DMS 273 treated with DMSO at 0.1 percent for 48 hours (cell line): ENCODE data around the gene PRKG2.
"Not testable (repeated sequence)": the region's sequence is repeated elsewhere in the genome, so short reads cannot be mapped to it uniquely, and the experiment has no call there.

Experiments
- DNase-seq: peaks from one replicate; lab custom pipeline; 2025; lab: John Stamatoyannopoulos, UW

Gene PRKG2

GRCh38 chr4:81214881-81215868 is at the start of gene PRKG2:
PRKG2 (minus strand) TSS chr4:81215222; CDS start chr4:81205047, 10,175 bp downstream.
- DNase-seq, result no peak

DNA sequence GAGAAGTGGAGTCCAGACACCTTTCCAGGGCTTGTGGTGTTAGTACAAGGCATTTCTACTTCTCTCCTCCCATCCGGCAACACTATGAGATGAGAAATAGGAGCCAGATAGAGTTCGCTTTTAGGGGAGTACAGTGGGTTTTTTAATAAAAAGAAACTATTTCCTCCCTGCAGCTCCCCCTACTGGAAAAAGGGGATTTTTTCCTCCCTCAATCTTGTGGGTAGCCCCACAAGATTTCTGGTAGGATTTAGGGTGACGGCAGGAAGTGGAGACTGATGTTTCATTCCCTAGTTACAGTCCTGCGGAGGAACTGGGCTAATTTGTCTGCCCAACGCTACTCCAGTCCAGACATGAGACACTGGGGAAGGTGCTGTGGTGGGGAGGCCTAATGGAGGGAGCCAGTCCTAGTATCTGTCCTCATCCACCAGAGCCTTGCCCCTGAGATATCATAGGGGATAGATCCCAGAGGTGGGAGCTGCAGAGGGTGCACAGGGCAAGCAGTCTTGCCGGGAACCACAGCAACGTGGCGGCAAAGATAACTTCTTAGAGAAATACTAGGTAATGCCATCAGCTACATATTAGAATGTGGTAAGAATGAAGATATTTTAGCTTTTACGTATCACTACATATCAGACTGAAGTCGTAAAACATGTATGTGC is 45.5 kb upstream of the PRKG2 start:
- DNase-seq, result no peak

GRCh38 chr4:81258841-81259550 is 44.0 kb upstream of the PRKG2 start:
- no peak for DNase-seq

DNA sequence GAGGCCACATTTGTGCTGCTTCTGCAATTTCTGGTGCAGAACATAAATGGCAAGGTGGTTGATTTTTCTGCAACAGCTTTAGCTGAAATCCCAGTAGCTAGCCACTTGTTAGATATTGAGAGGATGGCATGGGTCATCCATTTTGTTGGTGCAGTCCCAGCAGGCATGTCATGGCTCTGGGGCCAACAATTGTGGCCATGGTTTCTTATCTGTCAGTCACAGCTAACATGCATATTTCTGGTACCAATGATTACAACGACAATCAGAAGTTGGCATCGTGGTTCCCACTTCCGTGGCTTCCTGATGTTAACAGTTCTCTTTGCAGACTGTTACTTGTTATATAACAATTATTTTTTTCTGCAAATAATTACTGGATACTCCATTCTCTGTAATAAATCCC is 42.8 kb upstream of the PRKG2 start:
- DNase-seq, result no peak

- no peak for DNase-seq
Measured at GRCh38 chr4:81257021-81257420, 42.0 kb upstream of the PRKG2 start.

- no peak for DNase-seq
Measured at GRCh38 chr4:81256059-81256970, 41.3 kb upstream of the PRKG2 start.

DNA sequence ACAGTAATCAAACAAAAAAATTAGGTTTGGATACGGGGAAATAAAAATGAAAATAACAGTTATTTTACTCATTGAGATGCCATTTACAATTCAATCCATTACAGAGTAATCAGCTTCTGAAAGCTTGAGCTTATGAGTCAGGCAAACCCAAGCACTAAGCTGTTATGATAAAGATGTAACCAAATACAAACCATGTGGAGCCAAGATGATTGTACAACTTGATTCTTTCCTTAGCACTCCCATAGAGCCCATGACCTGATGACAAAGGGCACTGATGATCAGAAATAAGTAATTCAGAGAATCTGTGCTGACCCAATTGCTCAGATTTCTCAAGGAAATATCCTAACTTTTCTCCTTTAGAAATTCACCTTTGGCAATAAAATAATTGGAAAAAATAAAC is 40.5 kb upstream of the PRKG2 start:
- no peak for DNase-seq

DNA sequence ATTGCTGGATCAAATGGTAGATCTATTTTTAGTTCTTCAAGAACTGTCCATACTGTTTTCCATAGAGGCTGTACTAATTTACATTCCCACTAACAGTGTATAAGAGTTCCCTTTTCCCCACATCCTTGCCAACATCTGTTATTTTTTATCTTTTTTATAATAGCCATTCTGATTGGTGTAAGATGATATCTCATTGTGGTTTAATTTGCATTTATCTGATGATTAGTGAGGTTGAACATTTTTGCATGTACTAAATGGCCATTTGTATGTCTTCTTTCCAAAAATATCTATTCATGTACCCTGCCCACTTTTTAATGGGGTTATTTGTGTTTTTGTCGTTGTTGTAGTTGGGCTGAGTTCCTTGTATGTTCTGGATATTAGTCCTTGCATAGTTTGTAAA is 35.4 kb upstream of the PRKG2 start:
- DNase-seq, result no peak

GRCh38 chr4:81245218-81246009 is 30.4 kb upstream of the PRKG2 start:
- no peak for DNase-seq

DNA sequence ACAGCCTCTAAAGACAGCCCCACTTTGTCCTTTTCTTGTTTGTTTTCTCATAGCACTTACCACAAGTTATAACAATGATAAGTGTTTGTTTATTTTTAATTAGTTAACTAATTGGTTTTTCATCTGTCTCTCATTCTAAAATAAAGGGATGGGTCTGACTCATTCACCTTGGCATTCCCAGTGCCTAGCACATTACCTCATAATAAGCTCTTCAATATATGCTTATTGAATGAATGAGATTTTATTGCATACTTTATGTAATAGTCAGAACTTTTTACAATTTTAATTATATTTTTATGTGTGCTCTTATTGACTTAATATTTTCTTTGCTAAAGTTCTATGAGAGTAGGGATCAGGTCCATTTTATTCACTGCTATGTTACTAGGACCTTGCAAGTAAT is 22.8 kb upstream of the PRKG2 start:
- no peak for DNase-seq

DNA sequence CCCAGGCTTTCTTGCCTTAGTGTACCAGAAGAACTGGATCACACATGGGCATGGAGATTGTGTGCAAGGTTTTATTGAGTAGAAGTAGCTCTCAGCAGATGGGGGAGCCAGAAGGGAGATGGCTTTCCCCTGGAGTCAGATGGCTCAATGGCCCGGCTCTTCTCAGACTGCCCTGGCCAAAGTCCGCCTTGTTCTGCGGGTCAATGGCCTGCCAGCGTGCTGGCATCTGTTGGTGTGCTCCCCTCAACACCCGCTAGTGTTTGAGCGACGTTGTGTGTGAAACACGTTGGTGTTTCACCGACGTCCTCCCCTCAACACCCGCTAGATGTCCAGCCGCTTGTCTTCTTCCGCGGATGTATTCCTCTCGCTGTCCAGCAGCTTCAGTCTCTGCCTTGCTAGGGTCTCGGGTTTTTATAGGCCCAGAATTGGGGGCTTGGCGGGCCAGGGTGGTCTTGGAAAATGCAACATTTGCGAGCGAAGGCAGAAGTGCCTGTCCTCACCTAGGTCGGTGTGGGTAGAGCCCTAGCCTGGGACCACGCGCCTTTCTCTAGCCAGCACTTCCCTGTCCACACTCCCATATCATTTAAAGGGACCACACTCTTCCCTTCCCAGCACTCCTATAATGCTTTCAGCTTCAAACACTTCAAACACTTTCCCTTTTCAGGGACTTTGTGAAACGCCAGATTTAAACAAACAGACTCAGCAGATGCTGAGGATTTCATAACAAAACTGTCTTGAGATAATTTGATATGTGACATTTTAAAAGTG is 21.1 kb upstream of the PRKG2 start:
- no peak for DNase-seq

GRCh38 chr4:81227968-81228367 is 12.9 kb upstream of the PRKG2 start:
- no peak for DNase-seq

GRCh38 chr4:81227138-81227537 is 12.1 kb upstream of the PRKG2 start:
- DNase-seq, result no peak

DNA sequence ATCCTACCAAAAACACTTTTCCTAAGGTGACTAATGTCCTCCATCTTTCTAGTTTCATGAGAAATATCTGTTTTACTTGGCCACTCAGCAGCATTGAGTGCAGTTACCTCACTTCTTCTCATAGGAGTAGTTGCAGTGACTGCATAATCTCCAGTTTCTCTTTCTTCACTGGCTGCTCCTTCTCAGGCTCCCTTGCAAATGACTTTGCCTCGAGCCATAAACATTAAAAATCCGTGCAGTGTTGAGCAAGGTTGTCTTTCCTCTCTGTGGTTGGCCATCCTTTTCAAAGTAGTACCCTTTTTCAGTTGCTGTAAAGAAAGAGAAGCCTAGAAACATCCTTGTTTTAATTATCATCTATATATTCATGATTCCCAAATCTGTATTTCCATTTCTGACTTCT is 10.2 kb upstream of the PRKG2 start:
- DNase-seq, result no peak

DNA sequence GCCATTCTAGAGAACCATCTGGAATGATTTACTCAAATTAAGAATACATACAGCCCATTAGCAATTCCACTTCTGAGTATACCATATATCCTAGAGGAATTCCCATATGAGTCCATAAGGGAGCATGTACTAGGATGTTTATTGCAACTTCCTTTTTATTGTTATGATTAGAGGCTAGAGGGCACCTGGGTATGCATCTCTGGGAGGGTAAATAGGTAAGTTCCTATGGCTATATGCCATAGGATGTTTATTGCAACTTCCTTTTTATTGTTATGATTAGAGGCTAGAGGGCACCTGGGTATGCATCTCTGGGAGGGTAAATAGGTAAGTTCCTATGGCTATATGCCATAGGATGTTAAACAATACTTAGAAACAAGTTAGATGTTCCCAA is 7.1 kb upstream of the PRKG2 start:
- not testable (repeated sequence) for DNase-seq

GRCh38 chr4:81221303-81222081 is 6.5 kb upstream of the PRKG2 start:
- no peak for DNase-seq

DNA sequence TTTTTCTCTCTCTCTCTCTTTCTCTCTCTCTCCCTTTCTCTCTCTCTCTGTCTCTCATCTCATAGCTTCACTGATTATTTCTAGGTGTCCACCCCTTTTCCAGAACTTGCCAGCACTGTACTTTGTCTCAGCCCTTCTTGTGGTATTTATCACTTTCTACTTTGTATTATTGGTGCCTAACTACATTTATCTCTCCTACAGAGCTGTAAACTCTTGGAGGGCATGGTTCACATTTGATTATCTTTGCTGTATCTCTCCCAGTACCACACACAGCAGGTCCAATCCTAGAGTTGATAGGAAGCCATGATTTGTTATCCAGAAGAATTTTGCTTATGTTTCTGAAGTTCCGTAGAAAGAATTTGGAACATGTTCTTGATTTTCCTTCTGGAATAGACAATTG is 5.2 kb upstream of the PRKG2 start:
- DNase-seq, result no peak

DNA sequence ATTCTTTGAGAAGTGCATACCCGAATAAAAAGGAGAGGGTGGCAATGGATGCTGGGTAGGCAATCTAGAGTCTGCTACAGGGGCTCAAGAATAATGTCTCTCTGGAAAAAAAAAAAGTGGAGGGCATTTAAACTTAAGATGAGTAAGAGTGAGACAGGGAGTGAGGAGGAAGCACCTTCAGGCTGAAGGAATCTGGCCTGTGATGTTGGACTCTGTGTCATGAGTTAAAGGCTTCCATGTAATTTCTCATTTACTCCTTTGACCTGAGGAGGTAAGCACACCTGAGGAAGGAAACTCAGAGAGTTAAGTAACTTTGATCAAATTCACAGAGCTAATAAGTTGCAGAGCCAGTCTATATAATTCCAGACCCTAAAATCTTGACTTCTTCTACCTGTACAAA is 3.2 kb upstream of the PRKG2 start:
- DNase-seq, result no peak

DNA sequence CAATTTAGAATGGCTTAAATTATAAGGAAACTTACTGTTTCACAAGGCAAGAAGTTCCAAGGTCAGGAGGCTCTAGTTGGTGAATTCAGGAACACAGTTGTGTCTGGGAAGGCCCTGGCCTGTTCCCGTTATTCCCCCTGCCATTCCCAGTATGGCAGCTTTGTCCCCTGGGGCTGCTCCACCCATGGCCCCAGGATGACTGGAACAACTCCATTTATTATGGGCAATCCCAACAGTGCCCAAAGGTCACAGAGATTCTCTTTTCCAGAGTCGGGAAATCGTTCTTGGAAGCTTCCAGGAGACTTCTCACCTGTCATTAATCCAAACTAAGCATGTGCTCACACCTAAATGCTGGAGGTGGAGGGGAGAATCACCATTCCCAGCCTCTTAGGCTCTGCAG is 2.8 kb upstream of the PRKG2 start:
- no peak for DNase-seq
